WI38 (cell line): ENCODE results near the gene SIK1.
"Not testable (repeated sequence)": the region's sequence is repeated elsewhere in the genome, so short reads cannot be mapped to it uniquely, and the experiment has no call there.

ENCODE experiments used
- H3K4me3 ChIP-seq: 2 replicates; pipeline ENCODE4 v1.5.1; 2011; ENCODE audit warnings: low read depth, mild to moderate bottlenecking, control low read depth, low read length
- CTCF ChIP-seq: IDR thresholded peaks from 2 replicates; pipeline ENCODE4 v1.5.1; 2012; ENCODE audit warnings: low read depth, mild to moderate bottlenecking, control low read depth, low read length

SIK1 gene

GRCh38 chr21:43426404-43427241, at the start of gene SIK1:
SIK1 (minus strand) TSS chr21:43427131; CDS start chr21:43426178, 953 bp downstream.
- not testable (repeated sequence) for H3K4me3 ChIP-seq

GRCh38 chr21:43471597-43472242, 44.8 kb upstream of the SIK1 start:
- H3K4me3 ChIP-seq: not testable (repeated sequence)

GRCh38 chr21:43469719-43470458, 43.0 kb upstream of the SIK1 start:
- H3K4me3 ChIP-seq: not testable (repeated sequence)

- H3K4me3 ChIP-seq: no peak overlapping the region
- TF ChIP-seq CTCF: no peak
Observed at GRCh38 chr21:43467785-43468184, 40.9 kb upstream of the SIK1 start.

GRCh38 chr21:43465159-43465558, 38.2 kb upstream of the SIK1 start:
- not testable (repeated sequence) for H3K4me3 ChIP-seq

- H3K4me3 ChIP-seq: not testable (repeated sequence)
Observed at GRCh38 chr21:43463498-43464261, 36.7 kb upstream of the SIK1 start.

- not testable (repeated sequence) for H3K4me3 ChIP-seq
Observed at GRCh38 chr21:43462932-43463331, 36.0 kb upstream of the SIK1 start.

GRCh38 chr21:43460475-43460874, 33.5 kb upstream of the SIK1 start:
- not testable (repeated sequence) for H3K4me3 ChIP-seq

GRCh38 chr21:43458995-43459394, 32.1 kb upstream of the SIK1 start:
- not testable (repeated sequence) for H3K4me3 ChIP-seq

GRCh38 chr21:43456616-43457314, 29.8 kb upstream of the SIK1 start:
- H3K4me3 ChIP-seq: not testable (repeated sequence)

- not testable (repeated sequence) for H3K4me3 ChIP-seq
Observed at GRCh38 chr21:43455717-43456116, 28.8 kb upstream of the SIK1 start.

GRCh38 chr21:43454176-43454575, 27.2 kb upstream of the SIK1 start:
- not testable (repeated sequence) for H3K4me3 ChIP-seq

GRCh38 chr21:43451850-43452249, 24.9 kb upstream of the SIK1 start:
- H3K4me3 ChIP-seq: not testable (repeated sequence)

GRCh38 chr21:43450287-43450686, 23.4 kb upstream of the SIK1 start:
- not testable (repeated sequence) for H3K4me3 ChIP-seq

GRCh38 chr21:43447353-43447977, 20.5 kb upstream of the SIK1 start:
- H3K4me3 ChIP-seq: not testable (repeated sequence)

GRCh38 chr21:43446277-43446932, 19.5 kb upstream of the SIK1 start:
- not testable (repeated sequence) for H3K4me3 ChIP-seq

GRCh38 chr21:43444524-43444923, 17.6 kb upstream of the SIK1 start:
- H3K4me3 ChIP-seq: not testable (repeated sequence)
